Calu3 (cell line): Measurements from ENCODE around the gene ENPP1. TPM values are rescaled to one million over a fixed set of nuclear protein-coding genes. Genes with fewer than 3 reads are reported as not detected.

ENCODE experiments used
- BruUV-seq: library from RNA; stranded (reverse); fragments of 400-500 nt; replicated peaks from 2 replicates; lab custom pipeline; 2021; lab: Mats Ljungman, UMichigan
- CTCF ChIA-PET: fragments of 300-600 bp; sonication (Branson Sonifier 250); formaldehyde crosslinking; loops from one replicate; lab custom pipeline; 2022; ENCODE audit warnings: antibody characterized with exemption; lab: Charles Lee
- DNase-seq: peaks from one replicate; pipeline ENCODE4 v3.0.0; 2022
- H3K27ac Mint-ChIP-seq: one replicate; pipeline ENCODE4 v1.8.0; 2022; ENCODE audit warnings: mixed read lengths; ENCODE audit not compliant: unreplicated experiment
- H3K27me3 Mint-ChIP-seq: one replicate; pipeline ENCODE4 v1.8.0; 2022; ENCODE audit warnings: mixed read lengths; ENCODE audit not compliant: unreplicated experiment
- H3K36me3 Mint-ChIP-seq: one replicate; pipeline ENCODE4 v1.8.0; 2022; ENCODE audit warnings: mild to moderate bottlenecking, moderate library complexity, mixed read lengths; ENCODE audit not compliant: insufficient read depth, unreplicated experiment
- H3K4me1 Mint-ChIP-seq: one replicate; pipeline ENCODE4 v1.8.0; 2022; ENCODE audit warnings: mild to moderate bottlenecking, low read depth, mixed read lengths; ENCODE audit not compliant: unreplicated experiment
- H3K4me3 Mint-ChIP-seq: one replicate; pipeline ENCODE4 v1.8.0; 2022; ENCODE audit warnings: mild to moderate bottlenecking, low read depth, moderate library complexity, mixed read lengths; ENCODE audit not compliant: unreplicated experiment
- H3K9me3 Mint-ChIP-seq: one replicate; pipeline ENCODE4 v1.8.0; 2022; ENCODE audit warnings: low read depth, mixed read lengths; ENCODE audit not compliant: unreplicated experiment
- intact Hi-C: fragments of 100-400 bp; cut with micrococcal nuclease; formaldehyde crosslinking; loops from one replicate; pipeline ENCODE4 v1.10.0; 2022; ENCODE audit not compliant: unreplicated experiment
- total RNA-seq: library from RNA; stranded (reverse); gene quantifications from 2 replicates; pipeline ENCODE4 v1.2.3, GENCODE V29; 2022
- TF ChIP-seq, protein P1 (sequence below): fragments of 200-600 bp; IDR thresholded peaks from one replicate; pipeline ENCODE4 v1.8.0; 2022; ENCODE audit warnings: antibody characterized with exemption; ENCODE audit not compliant: unreplicated experiment

The ENPP1 gene
- total RNA-seq, 1 experiment from 2014 or later: 7.7 TPM

DNA sequence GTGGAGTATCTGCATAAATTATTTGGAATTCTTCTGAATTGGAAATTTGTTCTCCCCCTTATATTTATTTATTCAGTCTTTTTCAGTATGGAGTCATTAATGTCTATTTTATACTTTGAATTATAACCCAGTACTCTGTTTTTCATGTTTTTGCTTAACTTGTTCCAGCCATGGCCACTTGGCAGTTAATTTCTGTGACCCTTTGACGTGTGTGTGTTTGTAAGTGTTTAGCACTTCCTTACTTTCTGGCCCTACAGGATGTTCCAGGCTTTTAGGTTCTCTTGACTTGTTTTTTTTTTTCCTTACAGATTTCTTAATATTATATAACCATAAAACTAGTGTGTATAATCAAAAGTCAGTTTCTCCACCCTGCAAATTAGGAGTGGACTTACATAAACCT, 24.1 kb downstream of the ENPP1 start:
- H3K4me3 Mint-ChIP-seq: no peak overlapping the region
- no peak for DNase-seq
- H3K27me3 Mint-ChIP-seq: peaks cover 11% of the 10 kb centered on the region
- H3K9me3 Mint-ChIP-seq: no peaks in the 10 kb centered on the region
- CTCF ChIA-PET: no interaction called here
- BruUV-seq: no TSS peak
- H3K36me3 Mint-ChIP-seq: peaks cover 8% of the 10 kb centered on the region
- intact Hi-C loops: no loop called here
- no peak overlapping the region for H3K27ac Mint-ChIP-seq
- TF ChIP-seq, protein P1, sequence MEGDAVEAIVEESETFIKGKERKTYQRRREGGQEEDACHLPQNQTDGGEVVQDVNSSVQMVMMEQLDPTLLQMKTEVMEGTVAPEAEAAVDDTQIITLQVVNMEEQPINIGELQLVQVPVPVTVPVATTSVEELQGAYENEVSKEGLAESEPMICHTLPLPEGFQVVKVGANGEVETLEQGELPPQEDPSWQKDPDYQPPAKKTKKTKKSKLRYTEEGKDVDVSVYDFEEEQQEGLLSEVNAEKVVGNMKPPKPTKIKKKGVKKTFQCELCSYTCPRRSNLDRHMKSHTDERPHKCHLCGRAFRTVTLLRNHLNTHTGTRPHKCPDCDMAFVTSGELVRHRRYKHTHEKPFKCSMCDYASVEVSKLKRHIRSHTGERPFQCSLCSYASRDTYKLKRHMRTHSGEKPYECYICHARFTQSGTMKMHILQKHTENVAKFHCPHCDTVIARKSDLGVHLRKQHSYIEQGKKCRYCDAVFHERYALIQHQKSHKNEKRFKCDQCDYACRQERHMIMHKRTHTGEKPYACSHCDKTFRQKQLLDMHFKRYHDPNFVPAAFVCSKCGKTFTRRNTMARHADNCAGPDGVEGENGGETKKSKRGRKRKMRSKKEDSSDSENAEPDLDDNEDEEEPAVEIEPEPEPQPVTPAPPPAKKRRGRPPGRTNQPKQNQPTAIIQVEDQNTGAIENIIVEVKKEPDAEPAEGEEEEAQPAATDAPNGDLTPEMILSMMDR: no peak
- peaks cover 15% of the 10 kb centered on the region for H3K4me1 Mint-ChIP-seq

GRCh38 chr6:131832363-131832762, 24.5 kb downstream of the ENPP1 start:
- peaks cover 8% of the 10 kb centered on the region for H3K36me3 Mint-ChIP-seq
- BruUV-seq: no TSS peak
- CTCF ChIA-PET: no interaction called here
- TF ChIP-seq, protein P1: no peak
- no peak overlapping the region for H3K27ac Mint-ChIP-seq
- H3K27me3 Mint-ChIP-seq: peaks cover 11% of the 10 kb centered on the region
- H3K9me3 Mint-ChIP-seq: no peaks in the 10 kb centered on the region
- H3K4me3 Mint-ChIP-seq: no peak overlapping the region
- peaks cover 20% of the 10 kb centered on the region for H3K4me1 Mint-ChIP-seq
- no peak for DNase-seq
- intact Hi-C loops: no loop called here

DNA sequence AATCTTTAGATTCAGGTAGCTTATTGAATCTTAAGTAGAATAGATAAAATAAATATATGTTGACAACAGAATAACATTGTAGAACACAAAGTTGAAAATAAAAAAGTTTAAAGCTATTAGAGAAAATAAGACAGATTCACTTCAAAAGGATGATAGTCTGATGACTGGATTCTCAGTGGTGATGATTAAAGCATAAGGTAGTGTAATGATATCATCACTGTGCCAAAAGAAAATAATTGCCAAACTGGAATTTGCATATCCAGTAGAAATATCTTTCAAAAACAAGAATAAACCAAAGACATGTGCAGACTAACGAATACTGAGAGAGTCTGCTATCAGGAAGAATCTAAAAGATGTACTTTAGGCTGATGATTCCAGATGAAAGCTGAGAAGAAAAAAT, 30.2 kb downstream of the ENPP1 start:
- DNase-seq: no peak
- intact Hi-C loops: no loop called here
- Mint-ChIP-seq H3K27ac (no peak overlapping the region), H3K4me3 (no peak overlapping the region), H3K36me3 (peaks cover 8% of the 10 kb centered on the region), H3K27me3 (no peaks in the 10 kb centered on the region), H3K9me3 (no peaks in the 10 kb centered on the region), H3K4me1 (peaks cover 25% of the 10 kb centered on the region)
- TF ChIP-seq, protein P1: no peak
- CTCF ChIA-PET: interaction anchor here (0.7 kb wide), 2 partner anchors 11 to 481 kb away, joined by 5 to 7 read pairs; no protein-coding TSS in a partner anchor
- no TSS peak for BruUV-seq

GRCh38 chr6:131839388-131839787, 31.6 kb downstream of the ENPP1 start:
- CTCF ChIA-PET: interaction anchor here (0.7 kb wide), 1 partner anchor 14 kb away, joined by 3 read pairs; no protein-coding TSS in a partner anchor
- no peaks in the 10 kb centered on the region for H3K9me3 Mint-ChIP-seq

More at GRCh38 chr6:131839388-131839787, 31.6 kb downstream of the ENPP1 start:
- no peaks in the 10 kb centered on the region for H3K27me3 Mint-ChIP-seq
- no peak overlapping the region for H3K27ac Mint-ChIP-seq
- H3K36me3 Mint-ChIP-seq: peaks cover 8% of the 10 kb centered on the region
- BruUV-seq: no TSS peak
- intact Hi-C loops: no loop called here
- peaks cover 29% of the 10 kb centered on the region for H3K4me1 Mint-ChIP-seq
- H3K4me3 Mint-ChIP-seq: no peak overlapping the region
- DNase-seq: no peak
- TF ChIP-seq, protein P1: no peak
